ENCODE measurements around the gene LIG3.
"Not testable (repeated sequence)": the region's sequence is repeated elsewhere in the genome, so short reads cannot be mapped to it uniquely, and the experiment has no call there.

LIG3 gene

GRCh38 chr17:34980353-34980680 lies at the start of gene LIG3:
LIG3 (plus strand) TSS chr17:34980512; CDS start chr17:34983006, 2,494 bp downstream.
- FAIRE-seq (no peak), DNase-seq (ENCODE audit: insufficient read length, low spot score) (peak; percentile 93)
- TF ChIP-seq POLR2A (IDR thresholded peaks at IDR 0.05; ENCODE audit: low read depth, low read length), result no peak

DNA sequence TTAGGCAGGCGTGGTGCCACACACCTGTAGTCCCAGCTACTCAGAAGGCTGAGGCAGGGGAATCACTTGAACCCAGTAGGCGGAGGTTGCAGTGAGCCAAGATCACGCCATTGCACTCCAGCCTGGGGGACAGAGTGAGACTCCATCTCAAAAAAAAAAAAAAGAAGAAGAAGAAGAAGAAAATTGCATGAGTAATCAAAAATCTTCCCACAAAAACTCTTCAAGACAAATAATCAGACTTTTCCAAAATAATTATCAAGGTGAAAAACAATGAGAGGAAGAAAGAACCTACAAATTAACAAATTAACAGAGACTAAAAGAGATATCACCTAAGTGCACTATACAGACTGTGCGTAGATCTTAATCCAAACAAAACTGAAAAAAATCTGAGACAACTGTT lies 29.5 kb upstream of the LIG3 start:
- not testable (repeated sequence) for FAIRE-seq; DNase-seq (ENCODE audit: insufficient read length, low spot score)

DNA sequence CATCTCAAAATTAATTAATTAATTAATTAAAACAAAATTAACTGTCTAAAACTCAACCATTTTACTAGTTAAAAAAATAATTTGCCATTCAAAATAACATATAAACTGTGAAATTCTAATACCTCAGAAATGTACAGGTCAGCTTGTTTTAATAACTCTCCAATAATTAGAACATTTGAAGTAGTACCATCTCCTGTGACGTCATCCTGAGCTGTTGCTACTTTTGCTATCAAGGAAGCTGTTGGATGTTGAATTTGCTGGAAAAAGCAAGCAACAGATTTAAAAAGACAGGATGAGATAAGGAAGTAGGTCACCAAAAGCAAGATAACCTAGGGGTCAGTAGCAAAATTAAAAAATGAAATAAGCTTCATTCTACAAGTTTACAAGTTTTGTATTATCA lies 21.9 kb upstream of the LIG3 start:
- no peak for FAIRE-seq
- no peak for DNase-seq (ENCODE audit: insufficient read length, low spot score)
- TF ChIP-seq POLR2A (IDR thresholded peaks at IDR 0.05; ENCODE audit: low read depth, low read length), result no peak

GRCh38 chr17:34961093-34961911 lies 19.0 kb upstream of the LIG3 start, which contains the start of the genes CCT6B and ZNF830:
CCT6B (minus strand) TSS chr17:34961460; CDS start chr17:34961393, 67 bp downstream.
ZNF830 (plus strand) TSS chr17:34961540; CDS start chr17:34961567, 27 bp downstream.
- FAIRE-seq, result peak; percentile 50
- DNase-seq (ENCODE audit: insufficient read length, low spot score), result peak; percentile 82
- TF ChIP-seq POLR2A (IDR thresholded peaks at IDR 0.05; ENCODE audit: low read depth, low read length), result peak; percentile 90

GRCh38 chr17:34974179-34974578 lies 6.1 kb upstream of the LIG3 start:
- no peak for DNase-seq (ENCODE audit: insufficient read length, low spot score)
- FAIRE-seq, result no peak
- TF ChIP-seq POLR2A (IDR thresholded peaks at IDR 0.05; ENCODE audit: low read depth, low read length), result no peak

DNA sequence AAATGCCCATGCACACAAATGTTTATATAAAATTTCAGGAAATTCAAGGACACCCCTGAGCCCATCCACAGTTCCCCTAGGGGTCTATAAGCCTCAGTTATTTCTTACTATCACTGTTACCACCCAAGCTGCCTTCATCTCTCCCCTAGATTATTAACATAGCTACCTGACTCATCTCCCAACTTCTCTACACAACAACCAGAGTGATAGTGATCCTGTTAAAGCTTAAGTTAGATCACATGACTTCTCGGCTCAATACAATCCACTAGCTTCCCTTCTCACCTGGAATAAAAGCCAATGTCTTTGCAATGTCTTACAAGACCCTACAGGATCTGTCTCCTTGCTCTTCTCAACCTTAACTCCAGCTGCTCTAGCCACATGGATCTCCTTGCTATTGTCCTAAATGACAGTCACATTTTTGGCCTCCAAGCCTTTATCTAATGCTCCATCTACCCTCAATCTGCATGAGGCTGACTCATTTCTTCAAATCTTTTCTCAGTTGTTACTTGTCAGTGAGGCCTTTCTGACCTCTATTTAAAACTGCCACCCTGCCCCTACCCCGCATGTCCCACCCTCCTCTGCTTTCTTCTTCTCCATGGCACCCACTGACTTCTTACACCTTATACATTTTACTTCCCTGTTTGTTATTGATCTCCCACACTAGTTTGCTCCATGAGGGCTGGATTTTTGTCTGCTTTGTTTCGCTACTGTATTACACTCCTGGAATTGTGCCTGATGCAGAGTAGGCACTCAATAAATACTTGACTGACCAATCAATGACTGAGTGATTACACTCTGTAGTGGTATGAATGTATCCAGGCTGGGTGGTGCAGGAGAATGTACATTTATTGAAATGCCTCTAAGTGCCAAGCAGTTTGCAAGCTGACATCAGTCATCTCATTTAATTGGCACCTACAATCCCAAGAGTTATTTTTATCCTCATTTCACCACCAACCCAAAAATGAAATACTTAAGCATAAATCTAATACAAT lies 5.2 kb upstream of the LIG3 start:
- FAIRE-seq (no peak), DNase-seq (ENCODE audit: insufficient read length, low spot score) (no peak)
- TF ChIP-seq POLR2A (IDR thresholded peaks at IDR 0.05; ENCODE audit: low read depth, low read length), result no peak

- no peak for DNase-seq (ENCODE audit: insufficient read length, low spot score)
- no peak for TF ChIP-seq POLR2A (IDR thresholded peaks at IDR 0.05; ENCODE audit: low read depth, low read length)
- no peak for FAIRE-seq
Measured at GRCh38 chr17:34979153-34979552, 1.2 kb upstream of the LIG3 start.

DNA sequence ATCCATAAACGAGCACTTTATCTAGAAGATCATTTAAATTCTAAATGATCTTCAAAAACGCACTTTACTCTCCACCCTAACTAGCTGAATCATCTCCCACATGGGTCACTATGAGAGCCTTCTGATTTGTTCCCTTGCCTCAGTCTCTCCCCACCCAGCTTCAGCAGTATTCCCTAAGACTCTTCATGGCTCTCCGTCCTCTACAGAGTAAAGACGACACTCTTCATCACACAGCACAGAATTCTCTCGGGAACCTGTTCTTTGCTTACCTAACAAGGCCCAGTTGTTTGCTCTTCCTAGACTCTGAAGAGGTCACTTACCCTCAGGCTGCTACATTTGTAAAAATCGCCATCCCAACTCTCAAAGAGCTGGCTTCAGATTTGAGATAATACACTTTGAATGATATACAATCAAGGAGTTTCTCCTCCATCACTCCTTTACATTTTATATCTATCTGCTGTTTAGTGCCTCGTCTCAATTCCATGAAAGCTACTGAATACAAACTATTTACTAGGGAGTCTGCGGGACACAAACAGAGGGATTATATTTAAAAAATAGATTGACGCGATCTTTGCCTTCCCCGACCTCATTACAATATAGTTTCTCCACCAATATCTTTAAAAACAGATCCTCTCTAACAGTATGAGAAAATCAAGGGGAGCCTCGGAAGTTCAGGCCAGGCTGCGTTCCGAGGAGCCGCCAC lies 511 bp upstream of the LIG3 start:
- FAIRE-seq, result no peak
- no peak for DNase-seq (ENCODE audit: insufficient read length, low spot score)
- no peak for TF ChIP-seq POLR2A (IDR thresholded peaks at IDR 0.05; ENCODE audit: low read depth, low read length)

GRCh38 chr17:34980681-34981537 lies 597 bp downstream of the LIG3 start:
- DNase-seq (ENCODE audit: insufficient read length, low spot score) (peak; percentile 67), FAIRE-seq (peak; percentile 38)
- peak; percentile 56; the same call in 1 of the 2 replicates for TF ChIP-seq POLR2A (IDR thresholded peaks at IDR 0.05; ENCODE audit: low read depth, low read length)

- DNase-seq (ENCODE audit: insufficient read length, low spot score) (no peak), FAIRE-seq (no peak)
- no peak for TF ChIP-seq POLR2A (IDR thresholded peaks at IDR 0.05; ENCODE audit: low read depth, low read length)
Measured at GRCh38 chr17:34981538-34982241, 1.4 kb downstream of the LIG3 start.

DNA sequence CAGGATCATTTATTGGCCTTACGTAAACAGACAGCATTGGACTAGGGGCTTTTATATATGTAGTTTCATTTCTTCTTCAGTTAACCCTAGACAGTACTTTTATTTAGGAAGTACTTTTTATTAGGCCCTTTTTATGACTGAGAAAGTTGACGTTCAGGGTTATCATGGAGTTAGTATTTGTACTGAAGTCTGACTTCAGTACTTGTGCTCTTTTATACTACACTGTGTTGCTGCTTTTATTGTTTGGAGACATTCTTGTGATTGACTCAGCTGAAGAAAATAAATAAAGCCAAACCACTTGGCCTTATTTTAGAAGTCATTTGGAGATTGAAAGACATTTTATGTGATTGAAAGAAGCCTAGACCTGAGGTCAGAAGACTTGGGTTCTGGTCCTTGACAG lies 6.9 kb downstream of the LIG3 start:
- TF ChIP-seq POLR2A (IDR thresholded peaks at IDR 0.05; ENCODE audit: low read depth, low read length), result no peak
- no peak for FAIRE-seq
- DNase-seq (ENCODE audit: insufficient read length, low spot score), result no peak

DNA sequence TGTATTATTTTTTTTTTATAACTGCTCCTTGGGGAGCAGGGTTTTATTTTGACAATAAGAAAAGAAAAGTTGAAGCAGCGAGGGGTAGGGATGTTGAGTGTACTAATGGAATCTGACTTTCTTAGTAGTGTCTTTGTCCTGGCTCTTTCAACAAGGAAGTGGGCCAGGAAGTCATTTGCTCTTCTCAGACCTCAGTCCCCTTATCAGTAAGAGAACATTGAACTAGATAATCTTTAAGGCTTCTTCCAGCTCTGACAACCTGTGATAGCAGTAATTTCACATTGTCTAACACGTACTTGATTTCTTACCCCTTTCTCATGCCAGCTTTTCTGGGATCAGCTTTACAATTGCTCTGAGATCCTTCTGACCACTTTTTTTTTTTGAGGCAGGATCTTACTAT lies 8.3 kb downstream of the LIG3 start:
- no peak for DNase-seq (ENCODE audit: insufficient read length, low spot score)
- no peak for FAIRE-seq
- TF ChIP-seq POLR2A (IDR thresholded peaks at IDR 0.05; ENCODE audit: low read depth, low read length), result no peak
